HUES6 (cell line): ENCODE data around the gene GPR180.

ENCODE experiments used
- H3K27ac ChIP-seq: 2 replicates; pipeline ENCODE4 v1.7.0; 2013; ENCODE audit warnings: low read depth, mild to moderate bottlenecking, low read length, inconsistent platforms
- H3K27me3 ChIP-seq: 2 replicates; pipeline ENCODE4 v1.6.1; 2013; ENCODE audit warnings: low read length; ENCODE audit not compliant: control insufficient read depth, insufficient read depth
- H3K36me3 ChIP-seq: 2 replicates; pipeline ENCODE4 v1.6.1; 2013; ENCODE audit warnings: low read length; ENCODE audit not compliant: control insufficient read depth, insufficient read depth
- H3K4me1 ChIP-seq: 2 replicates; pipeline ENCODE4 v1.6.1; 2013; ENCODE audit warnings: low read length; ENCODE audit not compliant: control insufficient read depth, insufficient read depth
- H3K4me3 ChIP-seq: 2 replicates; pipeline ENCODE4 v1.5.1; 2013; ENCODE audit warnings: low read depth, low read length
- H3K9ac ChIP-seq: one replicate; pipeline ENCODE4 v1.6.1; 2013; ENCODE audit warnings: mild to moderate bottlenecking, low read length
- H3K9me3 ChIP-seq: 2 replicates; pipeline ENCODE4 v1.6.1; 2013; ENCODE audit warnings: low read depth, low read length; ENCODE audit not compliant: control insufficient read depth, insufficient read depth

Gene GPR180

DNA sequence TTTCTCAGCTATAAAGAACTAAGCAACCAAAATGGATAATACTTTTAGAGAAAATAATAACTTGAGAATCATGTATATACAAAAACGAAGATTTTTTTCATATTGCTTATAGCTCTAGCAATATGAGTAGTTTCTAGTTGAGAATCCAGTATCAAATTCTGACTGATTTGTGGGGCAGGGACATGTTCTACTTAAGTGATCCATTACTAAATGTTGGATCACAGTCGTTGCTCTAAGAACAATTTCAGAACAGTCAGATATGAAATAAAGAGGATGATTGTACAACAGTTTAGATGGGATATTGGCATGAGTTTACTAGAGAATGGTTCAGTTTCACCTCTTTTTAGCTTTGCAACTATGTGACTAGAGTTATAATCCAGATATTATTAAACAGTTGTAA is 70.7 kb downstream of the GPR180 start:
- H3K27ac ChIP-seq = no peak overlapping the region
- H3K9ac ChIP-seq = no peak overlapping the region
- H3K9me3 ChIP-seq = no peaks in the 10 kb centered on the region
- H3K27me3 ChIP-seq = no peaks in the 10 kb centered on the region
- no peaks in the 10 kb centered on the region for H3K36me3 ChIP-seq
- H3K4me3 ChIP-seq = no peak overlapping the region
- peaks cover 4% of the 10 kb centered on the region; the same call in 1 of the 2 replicates for H3K4me1 ChIP-seq

GRCh38 chr13:94673851-94674250 is 72.2 kb downstream of the GPR180 start:
- H3K4me1 ChIP-seq = peaks cover 11% of the 10 kb centered on the region
- H3K4me3 ChIP-seq = no peak overlapping the region
- H3K27me3 ChIP-seq = no peaks in the 10 kb centered on the region
- H3K27ac ChIP-seq = no peak overlapping the region
- no peak overlapping the region for H3K9ac ChIP-seq
- no peaks in the 10 kb centered on the region for H3K9me3 ChIP-seq
- H3K36me3 ChIP-seq = no peaks in the 10 kb centered on the region

DNA sequence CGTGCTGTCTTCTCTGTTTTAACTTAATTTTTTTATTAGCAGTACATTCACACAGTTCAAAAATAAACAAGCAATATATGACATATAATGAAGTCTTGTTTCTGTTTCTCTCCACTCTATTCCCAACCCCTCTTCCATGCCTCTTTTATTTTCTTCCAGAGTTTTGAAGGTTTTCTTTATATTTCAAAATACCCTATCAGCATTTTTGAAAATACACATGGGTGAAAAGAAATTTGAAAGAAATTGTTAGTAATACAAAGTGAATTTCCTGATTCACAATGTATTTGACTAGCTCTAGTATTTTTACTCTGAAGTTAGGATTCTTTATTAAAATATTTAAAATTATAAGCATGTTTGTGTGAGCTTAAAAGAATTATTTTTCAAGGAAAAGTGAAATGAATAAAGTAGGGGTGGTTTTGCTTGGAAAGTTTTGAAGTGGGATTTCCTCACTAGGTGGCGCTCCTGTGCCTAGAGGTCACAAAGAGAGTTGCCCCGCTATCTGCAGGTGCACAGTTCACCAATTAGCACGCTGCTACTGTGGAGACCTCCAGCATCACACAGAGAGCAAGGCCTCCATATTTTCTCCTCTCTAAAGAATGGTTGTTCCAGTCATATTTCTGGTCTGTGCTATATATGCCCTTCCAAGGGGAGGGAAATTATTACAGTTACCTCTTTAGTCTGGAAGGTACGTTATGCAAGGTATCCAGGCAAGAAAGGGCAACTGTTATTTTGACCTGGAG is 73.1 kb downstream of the GPR180 start:
- H3K27me3 ChIP-seq = no peaks in the 10 kb centered on the region
- no peaks in the 10 kb centered on the region for H3K9me3 ChIP-seq
- no peak overlapping the region for H3K9ac ChIP-seq
- H3K4me1 ChIP-seq = peaks cover 11% of the 10 kb centered on the region
- no peak overlapping the region for H3K4me3 ChIP-seq
- no peak overlapping the region for H3K27ac ChIP-seq
- H3K36me3 ChIP-seq = no peaks in the 10 kb centered on the region

- Histone ChIP-seq H3K27ac (no peak overlapping the region), H3K27me3 (peaks cover 4% of the 10 kb centered on the region; the same call in 1 of the 2 replicates), H3K9ac (no peak overlapping the region), H3K4me1 (peaks cover 11% of the 10 kb centered on the region), H3K4me3 (no peak overlapping the region), H3K36me3 (no peaks in the 10 kb centered on the region), H3K9me3 (no peaks in the 10 kb centered on the region)
Observed at GRCh38 chr13:94677799-94678198, 76.1 kb downstream of the GPR180 start.

DNA sequence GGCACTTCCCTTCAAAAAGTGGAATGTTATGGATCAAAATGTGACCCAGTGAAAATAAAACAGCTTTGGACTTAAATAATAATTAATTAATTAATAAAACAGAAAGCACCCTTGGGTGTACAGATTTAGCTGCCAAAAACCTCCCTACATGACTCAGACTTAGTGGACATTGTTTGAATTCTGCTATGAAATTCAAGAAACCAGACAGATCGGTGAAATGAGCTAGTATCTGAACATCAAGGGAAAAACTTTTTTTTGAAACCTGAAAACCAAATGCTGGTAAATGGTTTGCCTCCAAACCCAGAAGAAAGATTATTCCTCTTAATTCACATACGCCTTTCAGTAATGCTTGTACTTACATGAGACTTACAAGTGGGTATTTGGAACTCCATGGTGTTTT is 77.2 kb downstream of the GPR180 start:
- H3K4me3 ChIP-seq = no peak overlapping the region
- H3K36me3 ChIP-seq = no peaks in the 10 kb centered on the region
- H3K9me3 ChIP-seq = no peaks in the 10 kb centered on the region
- H3K4me1 ChIP-seq = peaks cover 14% of the 10 kb centered on the region
- peaks cover 5% of the 10 kb centered on the region; the same call in 1 of the 2 replicates for H3K27me3 ChIP-seq
- H3K9ac ChIP-seq = no peak overlapping the region
- no peak overlapping the region for H3K27ac ChIP-seq

DNA sequence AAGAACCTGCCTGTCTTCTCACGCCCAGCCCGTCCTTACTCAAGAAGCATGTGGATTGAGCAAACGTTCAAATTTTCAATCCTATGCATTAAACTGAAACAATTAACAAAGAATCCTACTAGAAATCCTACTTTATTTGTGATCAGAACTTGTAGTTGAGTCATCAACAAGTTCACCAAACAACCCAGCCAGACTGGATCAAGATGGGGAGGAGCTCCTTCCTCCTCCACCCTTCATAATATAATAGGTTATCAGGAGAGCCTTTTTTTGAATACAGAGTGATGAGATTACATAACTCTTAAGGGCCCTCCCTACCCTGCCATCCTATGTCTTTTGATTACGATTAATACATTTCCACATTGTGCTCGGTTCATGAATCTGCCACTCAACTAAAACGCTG is 78.0 kb downstream of the GPR180 start:
- H3K4me3 ChIP-seq = no peak overlapping the region

DNA sequence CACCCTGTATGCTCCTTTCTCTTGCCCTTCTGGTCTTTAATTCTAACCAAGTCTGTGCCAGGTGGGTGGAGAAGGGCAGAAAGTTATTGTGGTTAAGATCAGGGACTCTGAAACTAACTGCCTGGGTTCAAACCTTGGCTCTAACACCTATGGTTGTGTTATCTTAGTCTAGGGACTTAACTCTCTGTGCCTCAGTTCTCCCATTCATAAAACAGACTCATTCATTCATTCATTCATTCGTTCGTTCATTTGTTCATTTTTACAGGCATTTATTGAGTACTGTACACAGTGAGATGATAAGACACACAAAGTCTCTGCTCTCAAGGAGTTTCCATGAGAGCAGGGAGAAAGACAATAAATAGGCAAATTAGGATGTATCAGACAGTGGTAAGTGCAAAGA is 80.6 kb downstream of the GPR180 start:
- Histone ChIP-seq H3K27ac (no peak overlapping the region), H3K36me3 (no peaks in the 10 kb centered on the region), H3K9me3 (no peaks in the 10 kb centered on the region), H3K4me3 (no peak overlapping the region), H3K4me1 (peaks cover 11% of the 10 kb centered on the region; the same call in 1 of the 2 replicates), H3K27me3 (peaks cover 5% of the 10 kb centered on the region; the same call in 1 of the 2 replicates), H3K9ac (no peak overlapping the region)

More for the DNA sequence above, 78.0 kb downstream of the GPR180 start:
- Histone ChIP-seq H3K27me3 (peaks cover 5% of the 10 kb centered on the region; the same call in 1 of the 2 replicates), H3K36me3 (no peaks in the 10 kb centered on the region), H3K9ac (no peak overlapping the region), H3K27ac (no peak overlapping the region), H3K4me1 (peaks cover 11% of the 10 kb centered on the region; the same call in 1 of the 2 replicates), H3K9me3 (no peaks in the 10 kb centered on the region)

GRCh38 chr13:94683409-94683808 is 81.8 kb downstream of the GPR180 start:
- H3K4me3 ChIP-seq = no peak overlapping the region
- no peak overlapping the region for H3K27ac ChIP-seq
- H3K9ac ChIP-seq = no peak overlapping the region
- H3K4me1 ChIP-seq = peaks cover 5% of the 10 kb centered on the region; the same call in 1 of the 2 replicates
- no peaks in the 10 kb centered on the region for H3K36me3 ChIP-seq
- H3K27me3 ChIP-seq = peaks cover 5% of the 10 kb centered on the region; the same call in 1 of the 2 replicates
- H3K9me3 ChIP-seq = no peaks in the 10 kb centered on the region
